Fibroblast of peridontal ligament (primary cell): ENCODE measurements around the gene CD68.
A peak's percentile ranks its signal among the peaks of the same experiment; 100 is the strongest.
"Not testable (repeated sequence)": the region's sequence is repeated elsewhere in the genome, so short reads cannot be mapped to it uniquely, and the experiment has no call there.

Experiments used
- DNase-seq: peaks from one replicate; pipeline ENCODE4 v3.0.0-alpha.2; 2010; ENCODE audit errors: extremely low read depth

Gene CD68

DNA sequence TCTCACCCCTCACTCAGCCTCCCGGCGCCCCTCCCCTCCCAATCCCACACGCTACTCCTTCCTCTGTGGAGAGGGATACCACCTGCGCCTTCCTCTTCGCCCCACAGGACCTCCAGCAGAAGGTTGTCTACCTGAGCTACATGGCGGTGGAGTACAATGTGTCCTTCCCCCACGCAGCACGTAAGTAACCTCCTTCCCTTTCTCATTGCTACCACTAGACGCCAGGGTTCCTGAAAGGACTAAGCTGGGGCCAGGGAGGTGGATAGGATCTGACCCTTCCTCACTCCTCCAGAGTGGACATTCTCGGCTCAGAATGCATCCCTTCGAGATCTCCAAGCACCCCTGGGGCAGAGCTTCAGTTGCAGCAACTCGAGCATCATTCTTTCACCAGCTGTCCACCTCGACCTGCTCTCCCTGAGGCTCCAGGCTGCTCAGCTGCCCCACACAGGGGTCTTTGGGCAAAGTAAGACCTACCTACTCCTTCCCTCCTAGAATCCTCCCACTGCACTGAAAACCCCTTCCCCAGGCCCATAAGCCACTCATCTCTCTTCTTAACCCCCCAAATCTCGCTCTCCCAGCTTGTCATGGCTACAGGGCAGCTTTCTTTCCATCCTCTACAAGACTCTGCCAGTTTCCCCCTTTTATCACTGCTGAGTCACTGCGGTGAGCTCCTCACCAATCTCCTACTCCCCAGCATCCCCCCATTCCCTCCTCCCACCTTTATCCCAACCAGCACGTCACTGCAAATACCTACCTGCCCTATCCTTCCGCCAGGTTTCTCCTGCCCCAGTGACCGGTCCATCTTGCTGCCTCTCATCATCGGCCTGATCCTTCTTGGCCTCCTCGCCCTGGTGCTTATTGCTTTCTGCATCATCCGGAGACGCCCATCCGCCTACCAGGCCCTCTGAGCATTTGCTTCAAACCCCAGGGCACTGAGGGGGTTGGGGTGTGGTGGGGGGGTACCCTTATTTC lies 1.5 kb downstream of the CD68 start:
- DNase-seq, result no peak

DNA sequence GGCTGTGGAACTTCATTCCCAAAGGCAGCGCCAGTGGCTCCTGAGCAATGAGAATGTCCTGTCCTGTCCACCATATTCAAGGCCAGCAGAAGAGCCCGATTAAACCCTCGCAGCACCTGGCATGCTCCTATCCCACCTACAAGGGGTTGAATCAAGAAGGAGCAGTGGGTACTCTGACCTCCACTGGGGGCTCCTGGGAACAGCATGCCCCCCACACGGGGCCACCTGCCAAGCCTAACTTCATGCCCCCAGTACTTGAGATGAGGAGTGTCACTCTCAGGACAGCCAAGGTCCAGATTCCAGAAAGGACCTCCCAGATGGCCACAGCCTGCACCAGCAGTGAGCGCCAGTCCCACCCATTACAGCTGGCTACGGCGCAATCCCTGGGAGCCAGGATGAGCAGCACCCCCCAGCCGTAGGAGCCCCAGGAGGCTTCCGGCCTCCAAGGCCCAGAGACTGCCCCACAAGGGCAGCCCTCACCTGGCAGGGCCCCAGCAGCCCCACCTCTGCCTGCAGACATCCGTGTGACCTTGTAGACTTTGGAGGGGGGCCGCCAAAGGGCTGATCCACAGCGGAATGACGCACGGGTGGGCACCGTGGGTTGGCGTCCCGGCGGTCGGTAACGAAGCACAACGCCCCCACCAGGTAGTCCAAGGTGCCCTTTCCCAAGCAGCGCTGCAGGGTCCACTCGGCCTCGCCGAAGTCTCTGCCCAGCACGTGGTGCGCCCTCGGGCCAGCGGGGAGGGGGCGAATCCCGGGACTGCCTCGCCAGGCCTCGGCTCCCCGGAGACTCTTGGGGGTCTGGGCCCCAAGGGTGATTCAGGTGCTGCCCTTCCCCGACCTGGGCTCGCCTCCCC lies 3.2 kb downstream of the CD68 start:
- DNase-seq, result no peak

DNA sequence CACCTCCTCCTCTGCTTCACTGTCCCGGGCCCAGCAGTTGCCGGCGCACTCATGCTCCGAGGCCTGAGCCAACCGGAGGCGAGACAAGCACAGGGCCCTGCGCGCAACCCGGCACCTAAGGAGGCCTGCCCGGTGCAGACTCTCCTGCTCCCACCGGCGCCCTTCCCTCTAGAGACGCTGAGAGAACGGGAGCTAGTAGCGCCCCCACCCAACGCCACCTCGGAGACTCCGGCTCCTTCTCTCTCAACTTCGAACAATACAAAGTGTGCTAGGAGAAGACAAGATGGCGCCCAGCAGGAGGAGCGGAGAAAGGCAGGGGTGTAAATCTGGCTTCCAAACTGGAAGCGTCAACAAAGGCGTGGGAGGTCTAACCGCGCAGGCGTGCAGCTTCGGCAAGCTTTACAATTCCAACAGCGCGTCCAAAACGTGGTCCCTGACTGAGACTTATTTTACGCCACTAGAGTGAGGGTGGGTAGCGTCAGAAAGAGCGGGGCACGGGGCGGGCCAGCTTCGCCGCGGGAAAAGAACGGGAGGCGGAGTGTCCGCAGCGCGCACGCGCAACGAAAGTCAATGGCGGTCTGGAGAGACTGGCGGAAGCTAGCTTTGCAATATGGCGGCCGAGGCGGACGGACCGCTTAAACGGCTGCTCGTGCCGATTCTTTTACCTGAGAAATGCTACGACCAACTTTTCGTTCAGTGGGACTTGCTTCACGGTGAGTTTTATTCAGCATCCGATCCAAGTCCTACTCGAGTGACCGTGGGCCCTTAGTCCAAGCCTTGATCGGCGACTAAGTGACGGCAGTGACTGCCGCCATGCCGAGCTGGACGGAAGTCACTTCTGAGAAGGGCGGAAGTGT lies 4.0 kb downstream of the CD68 start, which contains the start of gene MPDU1:
Gene MPDU1 (plus strand): TSS at position 600 of the 857 bp plus-strand sequence. CDS start 11 bp downstream, at position 611.
- peak; percentile 98 for DNase-seq

DNA sequence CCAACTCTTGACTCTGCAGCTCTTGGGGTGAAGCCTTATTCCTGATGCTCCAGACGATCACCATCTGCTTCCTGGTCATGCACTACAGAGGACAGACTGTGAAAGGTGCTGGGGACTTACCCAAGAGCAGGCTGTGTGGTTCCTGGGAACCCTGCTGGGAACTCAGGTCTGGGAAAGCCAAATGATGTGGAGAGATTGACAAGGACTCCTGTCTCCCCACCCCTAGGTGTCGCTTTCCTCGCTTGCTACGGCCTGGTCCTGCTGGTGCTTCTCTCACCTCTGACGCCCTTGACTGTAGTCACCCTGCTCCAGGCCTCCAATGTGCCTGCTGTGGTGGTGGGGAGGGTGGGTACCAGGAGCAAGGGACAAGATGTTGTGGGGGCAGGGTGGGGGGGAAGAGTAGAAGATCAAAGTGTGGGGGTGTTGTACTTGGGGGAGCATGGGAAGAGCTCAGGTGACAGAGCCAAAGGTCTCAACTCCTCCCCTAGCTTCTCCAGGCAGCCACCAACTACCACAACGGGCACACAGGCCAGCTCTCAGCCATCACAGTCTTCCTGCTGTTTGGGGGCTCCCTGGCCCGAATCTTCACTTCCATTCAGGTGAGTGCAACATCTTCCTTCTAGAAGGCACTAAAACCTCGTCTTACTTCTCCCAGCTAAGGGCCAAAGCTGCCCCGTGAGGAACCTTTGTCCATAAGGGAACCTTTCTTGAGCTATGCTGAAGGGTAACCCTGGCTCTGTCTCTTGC lies 7.4 kb downstream of the CD68 start:
- DNase-seq, result no peak

GRCh38 chr17:7587420-7588151 lies 8.1 kb downstream of the CD68 start:
- peak; percentile 97 for DNase-seq

- no peak for DNase-seq
Observed at GRCh38 chr17:7588553-7589203, 9.2 kb downstream of the CD68 start.

DNA sequence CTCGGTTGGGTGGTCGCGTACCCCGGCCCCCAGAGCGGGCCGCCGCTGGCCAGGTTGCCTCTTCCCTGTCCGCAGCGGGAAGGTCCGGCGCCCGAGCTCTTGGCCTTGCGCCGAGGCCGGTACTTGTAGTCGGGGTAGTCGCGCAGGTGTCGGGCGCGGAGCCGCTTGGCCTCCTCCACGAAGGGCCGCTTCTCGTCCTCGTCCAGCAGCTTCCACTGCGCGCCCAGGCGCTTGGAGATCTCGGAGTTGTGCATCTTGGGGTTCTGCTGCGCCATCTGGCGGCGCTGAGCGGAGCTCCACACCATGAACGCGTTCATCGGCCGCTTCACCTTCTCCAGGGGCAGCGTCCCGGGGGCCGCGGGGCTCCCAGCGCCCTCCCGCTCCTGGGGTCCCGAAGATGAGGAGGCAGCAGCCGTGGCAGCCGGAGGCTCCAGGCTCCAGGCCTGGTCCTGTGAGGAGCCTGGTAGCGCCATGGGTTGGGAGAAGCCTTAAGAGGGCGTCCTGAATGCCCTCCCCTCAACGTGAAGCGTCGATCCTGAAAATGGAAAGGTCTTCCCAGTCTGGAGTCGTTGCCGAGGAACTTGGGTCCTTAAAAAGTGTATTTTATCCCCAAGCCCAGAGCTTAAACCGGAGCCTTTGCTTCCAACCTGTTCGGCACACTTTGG lies 9.9 kb downstream of the CD68 start:
- DNase-seq, result peak; percentile 88

- no peak for DNase-seq
Observed at GRCh38 chr17:7589891-7590691, 10.7 kb downstream of the CD68 start, which contains the start of gene SOX15. TSS of gene SOX15 (minus strand) at chr17:7590094. CDS start at chr17:7589676, 418 bp downstream.

- peak; percentile 40 for DNase-seq
Observed at GRCh38 chr17:7590743-7591142, 11.3 kb downstream of the CD68 start.

DNA sequence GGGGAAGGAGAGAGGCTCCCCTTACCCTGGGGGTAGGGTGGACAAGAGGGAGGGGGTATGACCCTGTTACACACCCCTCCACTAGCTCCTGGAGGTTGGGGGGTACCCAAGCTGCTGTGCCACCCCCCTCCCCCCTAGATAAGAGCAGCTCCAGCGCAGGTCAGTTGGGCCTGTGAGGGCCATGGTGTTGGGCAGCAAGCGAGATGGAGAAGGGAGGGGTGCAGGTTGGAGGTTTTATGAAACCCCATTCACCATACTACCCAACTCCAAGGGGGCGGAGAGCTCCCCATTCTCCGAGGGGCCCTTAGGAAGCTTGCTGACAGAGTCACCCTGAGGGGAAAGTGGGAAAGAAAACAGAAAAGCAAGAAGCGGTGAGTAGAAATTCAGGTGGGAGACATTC lies 12.2 kb downstream of the CD68 start:
- no peak for DNase-seq

DNA sequence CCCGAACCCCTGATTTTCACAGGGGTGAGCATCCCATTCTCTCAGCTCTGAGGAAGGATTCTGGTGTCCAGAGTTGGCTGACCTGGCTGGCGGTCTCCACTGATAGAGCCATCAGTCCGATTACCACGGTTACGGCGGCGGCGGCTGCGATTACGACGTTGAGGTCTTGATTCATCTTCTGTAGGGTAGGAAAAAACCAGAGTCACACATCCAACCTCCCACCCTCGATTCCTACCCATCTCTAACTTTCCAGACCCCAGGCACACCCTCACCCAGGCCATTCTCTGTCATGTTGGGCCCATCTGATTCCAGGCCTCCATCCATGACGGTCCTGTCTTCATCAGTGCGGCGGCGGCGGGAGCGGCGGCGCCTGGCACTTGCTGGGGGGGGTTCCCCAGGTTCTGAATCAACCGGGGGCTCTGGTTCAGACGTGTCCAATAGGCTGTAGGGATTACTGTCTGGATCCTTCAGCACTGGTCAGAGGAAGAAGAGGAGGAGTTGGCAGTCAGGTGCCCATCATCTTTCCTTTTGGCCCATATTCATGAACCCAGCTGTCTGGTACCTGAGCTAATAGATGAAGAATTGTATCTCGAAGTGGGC lies 13.1 kb downstream of the CD68 start:
- DNase-seq, result no peak

DNA sequence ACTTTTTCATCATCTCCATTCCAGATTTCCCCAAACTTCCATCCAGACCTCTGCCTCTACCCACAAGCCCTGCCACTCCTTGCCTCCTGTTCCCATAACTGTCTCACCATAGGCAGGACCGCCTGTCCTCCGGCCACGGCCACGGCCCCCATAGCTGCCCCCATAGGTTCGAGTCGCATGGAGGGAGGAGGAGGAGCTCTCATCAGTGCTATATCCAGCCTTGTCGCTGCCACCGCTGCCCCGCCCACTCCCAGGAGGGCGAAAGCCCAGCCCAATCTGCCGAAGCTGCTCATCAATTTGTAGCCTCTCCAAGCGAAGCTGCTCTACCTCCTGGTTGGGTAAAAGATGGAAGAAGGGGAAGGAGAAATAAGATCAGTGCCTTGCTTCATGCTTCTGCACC lies 13.9 kb downstream of the CD68 start:
- no peak for DNase-seq

DNA sequence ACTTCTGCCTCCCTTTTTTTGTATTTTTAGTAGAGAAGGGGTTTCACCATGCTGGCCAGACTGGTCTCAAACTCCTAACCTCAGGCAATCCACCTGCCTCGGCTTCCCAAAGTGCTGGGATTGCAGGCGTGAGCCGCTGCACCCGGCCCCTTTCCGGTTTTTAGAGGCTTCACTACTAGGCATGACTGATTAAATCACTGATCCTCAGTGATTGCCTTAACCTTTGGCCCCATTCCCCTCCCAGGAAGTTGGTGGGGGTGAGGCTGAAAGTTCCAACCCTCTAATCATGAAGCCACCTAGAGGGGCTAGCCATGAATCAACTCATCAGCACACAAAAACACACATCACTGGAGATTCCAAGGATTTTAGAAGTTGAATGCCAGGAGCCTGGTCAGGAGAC lies 18.1 kb downstream of the CD68 start:
- not testable (repeated sequence) for DNase-seq

- DNase-seq, result no peak
Observed at GRCh38 chr17:7606280-7606679, 26.8 kb downstream of the CD68 start.

DNA sequence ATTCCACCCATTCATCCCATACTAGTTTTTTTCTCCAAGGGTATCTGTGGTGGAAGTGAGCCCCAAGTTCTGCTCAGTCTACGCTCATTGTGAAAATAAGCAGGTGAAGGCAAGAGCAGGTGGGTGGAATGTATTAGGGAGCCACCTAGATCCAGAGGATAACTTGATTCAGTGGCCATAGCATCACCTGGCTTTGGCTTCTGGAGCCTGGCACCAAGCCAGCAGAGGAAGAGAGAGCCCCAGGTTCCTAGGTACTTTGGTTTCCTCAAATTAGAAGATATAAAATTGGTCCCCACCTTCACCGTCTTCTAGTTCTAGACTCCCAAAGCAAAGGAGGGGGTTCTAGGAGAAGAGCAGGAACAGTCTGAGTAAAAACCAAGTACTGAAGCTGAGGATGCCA lies 31.2 kb downstream of the CD68 start:
- DNase-seq, result no peak

DNA sequence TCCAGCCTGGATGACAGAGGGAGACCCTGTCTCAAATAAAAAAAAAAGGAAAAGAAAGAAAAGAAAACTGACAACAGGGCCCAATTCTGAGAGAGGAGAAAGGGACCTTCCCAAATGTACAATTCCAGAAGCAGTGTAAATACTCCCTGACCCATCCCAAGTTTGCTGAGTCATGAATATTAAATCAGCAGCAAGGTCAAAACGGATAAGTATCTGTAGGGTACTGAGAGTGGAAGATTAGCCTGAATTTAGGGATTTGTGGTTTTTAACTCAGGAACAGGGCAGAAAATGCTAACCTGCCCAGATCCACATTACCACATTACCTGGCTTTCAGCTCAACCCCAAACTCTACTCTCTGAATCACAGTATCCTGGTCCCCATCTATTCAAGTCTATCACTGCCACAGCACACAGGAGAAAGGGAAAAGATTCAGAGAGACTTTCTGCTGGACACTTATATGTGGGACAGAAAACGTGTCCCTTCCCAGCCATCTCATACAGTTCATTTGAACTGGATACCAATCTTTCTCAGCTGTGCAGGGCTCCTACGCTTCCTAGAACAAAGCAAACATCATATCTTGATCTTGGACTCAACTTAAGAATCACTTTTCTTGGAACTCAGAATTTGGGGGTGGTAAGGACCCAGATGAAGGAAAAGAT lies 32.3 kb downstream of the CD68 start:
- no peak for DNase-seq

DNA sequence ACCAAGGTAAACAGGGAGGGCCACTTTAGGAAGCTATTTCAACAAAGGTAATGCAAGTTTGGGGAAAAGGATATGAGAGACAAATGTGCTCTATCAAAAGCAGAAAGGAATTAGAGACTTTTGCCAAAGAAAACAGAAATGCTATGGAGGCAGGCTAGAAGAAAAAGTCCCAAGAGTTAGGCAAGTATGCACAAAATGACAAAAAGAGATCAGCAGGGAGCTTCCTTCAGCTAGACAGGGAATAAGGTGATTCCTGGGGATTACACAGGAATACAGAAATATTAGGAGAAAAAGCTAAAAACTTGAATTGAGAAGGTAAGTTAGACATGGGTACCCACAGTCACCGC lies 32.8 kb downstream of the CD68 start:
- no peak for DNase-seq
